IPS-11a (cell line): ENCODE results near the gene JADE2.
"Not testable (repeated sequence)": the region's sequence is repeated elsewhere in the genome, so short reads cannot be mapped to it uniquely, and the experiment has no call there.

ENCODE experiments used
- H3K4me3 ChIP-seq: one replicate; pipeline ENCODE4 v1.5.1; 2013; ENCODE audit warnings: low read depth, low read length, control low read depth

JADE2 gene

DNA sequence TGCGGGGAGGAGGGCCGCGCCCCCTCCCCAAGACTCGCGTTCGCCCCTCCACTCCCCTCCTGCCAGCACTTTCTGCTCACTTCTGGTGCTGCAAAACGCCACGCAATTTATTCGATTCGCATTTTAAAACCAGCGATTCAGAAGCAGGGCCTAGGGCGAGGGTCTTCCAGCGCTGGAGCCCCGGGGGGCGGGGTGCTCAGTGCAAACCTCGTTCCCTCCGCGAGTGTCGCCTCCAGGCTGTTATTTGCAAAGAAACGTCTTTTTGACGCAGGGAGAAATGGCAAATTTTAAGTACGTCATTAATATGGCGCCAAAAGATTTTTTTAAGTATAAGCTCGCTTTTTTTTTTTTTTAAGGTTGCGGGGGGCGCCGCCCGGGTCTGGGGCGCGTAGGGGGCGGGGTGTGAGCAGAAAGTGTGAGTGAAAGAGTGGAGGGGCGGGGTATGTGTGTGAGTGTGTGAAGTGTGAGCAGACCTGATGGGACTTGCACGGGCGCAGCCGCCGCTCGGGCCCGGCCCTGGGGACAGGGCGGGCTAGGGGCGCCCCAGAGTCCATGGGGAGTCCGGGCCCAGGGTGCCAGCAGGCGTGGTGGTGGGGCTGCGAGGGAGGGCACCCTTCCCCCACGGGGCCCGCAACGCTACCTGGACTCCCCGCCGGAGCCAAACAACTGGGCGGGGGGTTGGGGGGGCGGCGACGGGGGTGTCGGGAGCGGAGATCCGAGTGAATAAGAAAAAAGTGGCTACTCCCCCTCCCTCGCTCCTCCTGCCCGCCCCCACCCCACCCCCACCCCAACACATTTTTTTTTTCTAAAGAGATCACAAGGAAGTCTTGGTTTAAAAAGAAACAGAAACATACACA, at the start of gene JADE2:
TSS of gene JADE2 (plus strand) at position 845 of the 857 bp plus-strand sequence. CDS start 10,188 bp downstream, outside the sequence.
- peak within 1 kb of the TSS; percentile 92 for H3K4me3 ChIP-seq

DNA sequence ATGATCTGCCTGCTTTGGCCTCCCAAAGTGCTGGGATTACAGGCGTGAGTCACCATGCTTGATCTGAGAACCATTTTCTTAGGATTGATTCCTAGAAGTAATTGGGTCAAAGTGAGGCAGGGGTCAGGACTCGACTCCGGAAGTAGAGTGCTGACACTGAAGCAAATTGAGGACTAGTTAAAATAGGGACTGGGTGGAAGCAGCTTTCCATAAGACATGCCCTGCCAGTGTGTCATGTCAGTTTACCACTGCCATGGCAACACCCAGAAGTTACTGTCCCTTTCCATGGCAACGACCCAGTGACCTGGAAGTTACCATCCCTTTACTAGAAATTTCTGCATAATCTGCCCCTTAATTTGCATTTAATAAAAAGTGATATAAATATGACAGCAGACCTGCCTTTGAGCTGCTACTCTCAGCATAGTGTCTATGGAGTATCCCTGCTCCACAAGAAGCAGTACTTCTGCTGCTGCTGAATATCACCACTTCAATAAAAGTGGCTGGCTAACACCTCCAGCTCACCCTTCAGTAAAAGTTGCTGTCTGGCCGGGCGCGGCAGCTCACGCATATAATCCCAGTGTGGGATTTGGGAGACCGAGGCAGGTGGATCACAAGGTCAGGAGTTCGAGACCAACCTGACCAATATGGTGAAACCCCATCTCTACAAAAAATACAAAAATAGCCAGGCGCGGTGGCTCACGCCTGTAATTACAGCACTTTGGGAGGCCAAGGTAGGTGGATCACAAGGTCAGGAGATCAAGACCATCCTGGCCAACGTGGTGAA, 47.8 kb upstream of the JADE2 start:
- H3K4me3 ChIP-seq, result no peak overlapping the region

DNA sequence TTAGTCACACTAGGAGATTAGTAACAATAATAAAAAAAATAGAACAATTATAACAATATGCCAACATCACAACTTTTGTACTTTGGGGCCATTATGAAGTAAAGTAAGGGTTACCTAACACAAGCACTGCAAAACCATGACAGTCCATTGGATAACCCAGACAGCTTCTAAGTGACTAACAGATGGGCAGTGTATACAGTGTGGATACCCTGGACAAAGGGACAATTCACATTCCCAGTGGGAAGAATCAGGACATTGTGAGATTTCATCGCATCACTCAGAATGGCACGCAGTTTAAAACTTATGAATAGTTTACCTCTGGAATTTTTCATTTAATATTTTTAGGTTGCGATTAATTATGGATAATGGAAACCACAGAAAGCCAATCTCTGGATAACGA, 45.6 kb upstream of the JADE2 start:
- no peak overlapping the region for H3K4me3 ChIP-seq

DNA sequence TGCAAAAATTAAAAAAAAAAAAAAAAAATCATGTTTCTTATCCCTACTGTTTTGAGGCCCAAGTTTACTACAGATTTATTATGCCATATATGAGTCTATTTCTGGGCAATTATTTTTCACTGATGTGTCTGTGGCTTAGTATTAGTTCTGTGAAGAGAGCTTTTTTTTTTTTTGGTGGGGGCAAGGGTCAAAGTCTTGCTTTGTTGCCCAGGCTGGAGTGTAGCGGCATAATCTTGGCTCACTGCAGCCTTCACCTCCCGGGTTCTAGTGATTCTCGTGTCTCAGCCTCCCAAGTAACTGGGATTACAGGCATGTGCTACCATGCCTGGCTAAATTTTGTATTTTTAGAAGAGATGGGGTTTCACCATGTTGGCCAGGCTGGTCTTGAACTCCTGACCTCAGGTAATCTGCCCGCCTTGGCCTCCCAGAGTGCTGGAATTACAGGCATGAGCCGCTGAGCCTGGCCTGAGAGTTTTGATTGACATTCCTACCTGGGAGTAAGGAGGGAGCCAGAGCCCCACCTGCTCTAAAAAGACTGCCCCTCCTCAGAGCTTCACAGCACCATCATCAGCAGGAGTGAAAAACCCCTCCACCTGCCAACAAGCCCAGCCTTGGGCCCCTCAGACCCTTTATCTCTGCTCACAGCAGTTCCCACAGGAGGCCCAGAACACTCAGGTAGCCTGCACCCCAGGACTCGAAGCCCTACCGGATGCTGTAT, 36.1 kb upstream of the JADE2 start:
- no peak overlapping the region for H3K4me3 ChIP-seq

DNA sequence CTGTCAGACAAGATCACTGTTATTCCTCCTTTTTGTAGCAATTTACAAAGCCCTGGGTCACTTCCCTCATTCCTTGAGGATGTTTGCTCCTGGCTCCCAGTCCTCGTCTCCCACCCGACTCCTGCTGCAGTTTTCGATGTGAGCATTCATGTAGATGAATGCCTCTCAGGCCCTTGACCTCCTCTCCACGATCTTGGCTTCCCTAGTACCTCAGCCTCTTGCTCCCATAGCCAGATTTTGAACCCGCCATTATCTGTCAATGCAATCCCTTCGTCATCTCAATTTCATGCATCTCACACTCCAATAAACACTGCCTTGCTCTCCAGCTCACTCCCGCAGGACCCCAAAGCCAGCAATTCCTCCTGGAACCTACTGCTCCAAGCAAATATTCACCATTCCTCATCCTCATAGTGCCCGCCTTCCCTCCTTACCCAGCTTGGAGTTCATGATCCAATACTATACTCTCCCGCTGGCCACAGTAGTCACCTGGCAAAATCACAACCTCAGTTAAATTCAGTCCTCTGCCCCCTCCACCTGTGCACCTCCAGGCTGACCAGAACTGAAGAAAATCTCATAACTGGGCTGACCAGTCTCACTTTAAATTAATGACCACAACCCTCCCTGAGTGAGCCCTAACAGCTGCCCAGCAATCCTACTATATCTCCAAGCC, 35.1 kb upstream of the JADE2 start:
- H3K4me3 ChIP-seq, result no peak overlapping the region

DNA sequence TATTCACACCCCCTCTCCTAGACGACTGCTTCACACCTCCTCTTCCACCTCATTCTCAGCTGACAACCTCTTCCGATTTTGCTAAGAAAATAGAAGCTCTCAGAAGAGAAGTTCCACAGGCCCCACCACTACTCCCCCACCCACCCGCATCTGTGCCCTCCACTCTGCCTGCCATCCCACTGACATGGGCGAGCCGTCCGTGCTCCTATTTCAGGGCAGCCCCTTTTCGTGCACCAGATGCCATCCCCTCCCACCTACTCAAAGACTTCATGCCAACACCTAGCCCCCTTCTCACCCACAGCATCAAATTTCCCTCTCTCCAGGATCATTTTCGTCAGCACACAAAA, 34.6 kb upstream of the JADE2 start:
- no peak overlapping the region for H3K4me3 ChIP-seq

DNA sequence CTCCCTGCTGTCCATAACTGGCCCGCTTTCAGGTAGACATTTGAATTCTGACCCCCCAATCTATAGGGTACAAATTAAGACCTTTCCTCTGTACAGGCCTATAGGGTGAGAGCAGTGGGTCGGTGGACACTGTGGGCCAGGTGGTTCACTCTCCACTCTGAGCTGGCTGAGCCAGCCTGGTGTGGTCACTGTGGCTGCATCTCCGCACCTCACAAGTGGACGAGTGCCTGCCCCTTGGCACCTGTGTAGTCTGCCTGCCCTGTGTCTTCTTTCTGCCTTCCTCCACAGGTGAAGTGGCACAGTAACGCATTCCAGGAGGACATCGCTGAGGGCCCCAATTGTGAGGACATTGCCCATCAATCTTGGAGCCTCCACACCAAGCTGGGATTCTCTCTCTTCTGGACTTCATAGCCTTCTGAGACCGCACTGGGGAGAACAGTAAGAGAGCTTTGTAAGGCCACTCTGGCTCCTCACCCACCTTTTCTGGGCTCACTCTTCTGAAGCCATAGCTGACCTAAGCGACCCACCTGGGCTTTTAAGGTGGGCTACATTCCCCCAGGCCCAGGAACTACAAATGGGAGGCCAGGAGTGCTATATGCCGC, 33.5 kb upstream of the JADE2 start:
- no peak overlapping the region for H3K4me3 ChIP-seq

DNA sequence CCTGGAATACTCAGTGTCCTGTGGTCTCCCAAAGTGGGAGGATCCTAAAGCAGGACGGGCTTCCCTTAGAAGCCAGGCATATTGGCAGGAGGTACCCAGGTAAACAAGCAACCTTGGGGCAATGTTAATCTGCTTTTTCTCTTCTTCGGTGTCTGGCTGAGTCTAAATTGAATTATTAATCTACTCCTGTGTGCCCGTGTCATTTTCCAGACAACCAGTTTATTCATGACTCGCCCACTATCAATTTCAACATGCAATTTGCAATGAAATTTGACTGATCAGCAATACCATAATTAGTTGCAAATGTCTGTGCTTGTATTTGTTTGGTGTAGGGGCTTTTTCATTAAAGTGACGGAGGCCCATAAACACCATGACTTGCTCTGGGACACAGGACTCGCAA, 32.9 kb upstream of the JADE2 start:
- H3K4me3 ChIP-seq, result no peak overlapping the region

DNA sequence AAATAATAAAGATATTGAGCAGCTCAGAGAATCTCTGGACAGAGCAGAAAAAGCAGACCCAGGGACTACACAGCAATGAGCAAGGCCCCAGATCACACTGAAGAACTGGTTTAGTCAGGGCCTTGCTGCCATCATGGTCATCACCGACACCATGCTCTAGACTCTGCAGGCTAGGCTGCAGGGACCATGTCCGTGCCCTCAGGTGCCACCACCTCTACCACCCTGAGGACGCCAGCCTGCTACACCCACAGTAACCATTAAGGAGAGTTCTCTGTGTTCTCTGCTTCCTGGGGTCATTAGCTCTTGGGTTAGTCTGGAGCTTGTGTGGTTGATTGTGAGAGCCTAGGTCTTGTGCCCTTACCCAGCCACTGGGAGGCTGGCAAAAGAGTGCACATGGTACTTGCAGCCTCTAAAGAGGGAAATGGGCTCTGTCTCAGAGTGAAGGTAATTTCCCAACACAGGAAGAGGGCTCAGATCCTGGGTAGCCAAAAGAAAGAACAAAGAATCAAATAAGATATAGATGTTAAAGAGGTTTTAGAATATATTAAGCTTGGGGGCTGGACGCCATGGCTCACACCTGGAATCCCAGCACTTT, 31.9 kb upstream of the JADE2 start:
- H3K4me3 ChIP-seq, result no peak overlapping the region

DNA sequence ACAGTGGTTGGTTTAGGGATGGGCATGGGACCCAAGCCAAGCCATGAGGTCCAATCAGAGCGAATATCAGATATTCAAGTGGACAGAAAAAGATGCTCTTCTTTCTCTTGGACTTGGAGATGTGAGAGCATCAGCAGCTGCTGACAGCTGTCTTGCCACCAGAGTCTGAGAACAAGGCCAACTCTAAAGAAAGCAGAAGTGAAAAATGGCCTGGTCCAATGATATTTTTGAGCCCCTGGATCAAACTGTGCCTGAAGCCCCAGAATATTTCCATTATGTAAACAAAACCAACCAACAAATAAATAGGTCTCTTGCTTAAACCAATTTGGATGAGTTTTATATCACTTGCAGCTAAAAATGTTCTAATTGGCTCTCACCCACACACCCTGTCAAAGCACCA, 30.7 kb upstream of the JADE2 start:
- H3K4me3 ChIP-seq, result no peak overlapping the region

DNA sequence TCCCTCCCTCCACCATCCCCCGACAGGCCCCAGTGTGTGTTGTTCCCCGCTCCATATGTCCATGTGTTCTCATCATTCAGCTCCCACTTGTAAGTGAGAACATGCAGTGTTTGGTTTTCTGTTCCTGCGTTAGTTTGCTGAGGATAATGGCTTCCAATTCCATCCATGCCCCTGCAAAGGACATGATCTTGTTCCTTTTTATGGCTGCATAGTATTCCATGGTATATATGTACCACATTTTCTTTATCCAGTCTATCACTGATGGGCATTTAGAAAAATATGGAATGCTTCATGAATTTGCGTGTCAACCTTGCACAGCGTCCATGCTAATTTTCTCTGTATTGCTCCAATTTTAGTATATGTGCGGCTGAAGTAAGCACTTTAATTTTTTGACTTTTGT, 25.6 kb upstream of the JADE2 start:
- H3K4me3 ChIP-seq, result not testable (repeated sequence)

DNA sequence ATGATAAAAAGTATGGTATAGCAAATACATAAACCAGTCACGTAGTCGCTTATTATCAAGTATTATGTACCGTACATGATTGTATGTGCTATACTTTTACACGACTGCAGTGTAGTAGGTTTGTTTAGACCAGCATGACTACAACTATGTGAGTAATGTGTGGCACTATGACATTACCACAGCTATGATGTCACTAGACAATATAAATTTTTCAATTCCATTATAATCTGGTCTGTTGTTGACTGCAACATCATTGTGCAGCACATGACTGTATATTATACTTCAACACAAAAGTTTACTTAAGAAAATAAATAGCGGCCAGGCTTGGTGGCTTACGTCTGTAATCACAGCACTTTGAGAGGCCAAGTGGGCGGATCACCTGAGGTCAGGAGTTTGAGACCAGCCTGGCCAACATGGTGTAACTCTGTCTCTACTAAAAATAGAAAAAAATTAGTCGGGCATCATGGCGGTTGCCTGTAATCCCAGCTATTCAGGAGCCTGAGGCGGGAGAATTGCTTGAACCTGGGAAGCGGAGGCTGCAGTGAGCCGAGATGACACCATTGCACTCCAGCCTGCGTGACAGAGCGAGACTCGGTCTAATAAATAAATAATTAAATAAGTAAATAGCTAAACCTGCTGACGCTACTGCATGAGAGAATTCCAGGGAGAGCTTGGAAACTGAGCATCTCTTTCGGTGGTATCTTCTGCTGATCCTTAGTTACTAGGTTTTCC, 24.6 kb upstream of the JADE2 start:
- no peak overlapping the region for H3K4me3 ChIP-seq

DNA sequence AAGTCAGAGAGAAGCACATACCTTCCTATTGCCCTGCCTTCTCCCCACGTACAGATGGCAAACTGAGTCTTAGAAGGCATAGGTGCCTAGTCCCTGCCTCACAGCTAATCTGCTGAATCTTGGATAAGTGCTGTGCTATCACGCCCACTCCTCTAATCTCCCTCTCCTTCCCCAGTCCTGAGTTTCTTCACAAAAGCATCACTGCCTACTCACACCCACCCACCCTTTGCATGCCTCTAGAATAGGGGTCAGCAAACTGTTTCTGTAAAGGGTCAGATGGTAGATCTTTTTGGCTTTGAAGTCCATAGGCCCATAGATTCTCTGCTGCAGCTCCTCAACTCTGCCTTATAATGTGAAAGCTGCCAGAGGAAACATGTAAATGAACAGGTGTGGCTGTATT, 23.2 kb upstream of the JADE2 start:
- no peak overlapping the region for H3K4me3 ChIP-seq

DNA sequence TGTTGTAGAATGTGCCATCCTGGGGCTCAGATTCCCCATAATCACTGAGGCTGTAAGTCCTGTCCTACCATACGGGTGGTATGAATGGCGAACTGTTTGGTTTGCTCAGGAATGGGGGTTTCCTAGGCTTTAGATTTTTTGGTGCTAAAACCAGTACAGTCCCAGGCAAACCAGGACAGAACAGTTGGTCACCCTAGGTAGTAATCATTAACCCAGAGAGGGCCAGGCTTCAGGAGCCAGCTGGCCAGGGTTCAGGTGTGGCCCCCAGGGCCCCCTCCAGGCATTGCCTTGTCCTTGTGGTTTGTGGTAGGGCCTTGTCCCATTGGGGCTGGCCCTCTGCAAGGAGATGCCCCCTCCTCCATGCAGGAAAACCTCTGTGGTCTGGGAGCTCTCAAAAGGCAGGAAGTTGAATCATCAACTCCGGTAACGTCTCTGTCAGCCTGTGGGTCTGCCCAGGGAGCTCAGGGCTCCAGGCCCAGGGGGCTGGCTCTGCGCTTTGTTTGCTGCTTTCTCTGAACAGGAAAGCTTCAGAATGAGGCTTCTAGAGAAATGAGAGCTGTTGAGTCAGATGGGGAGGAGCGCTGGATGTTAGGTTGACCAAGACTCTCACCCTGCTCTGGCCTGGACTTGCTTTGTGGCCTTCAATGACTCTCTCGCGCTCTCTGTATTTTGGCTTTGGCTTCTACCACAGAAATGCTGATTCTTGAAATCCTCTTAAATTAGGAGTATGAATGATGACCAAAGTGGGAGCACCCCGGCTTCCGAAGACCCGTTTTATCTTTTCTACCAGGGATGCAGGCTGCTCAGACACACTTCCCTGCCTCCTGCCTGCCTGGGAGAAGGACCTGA, 22.2 kb upstream of the JADE2 start:
- no peak overlapping the region for H3K4me3 ChIP-seq

DNA sequence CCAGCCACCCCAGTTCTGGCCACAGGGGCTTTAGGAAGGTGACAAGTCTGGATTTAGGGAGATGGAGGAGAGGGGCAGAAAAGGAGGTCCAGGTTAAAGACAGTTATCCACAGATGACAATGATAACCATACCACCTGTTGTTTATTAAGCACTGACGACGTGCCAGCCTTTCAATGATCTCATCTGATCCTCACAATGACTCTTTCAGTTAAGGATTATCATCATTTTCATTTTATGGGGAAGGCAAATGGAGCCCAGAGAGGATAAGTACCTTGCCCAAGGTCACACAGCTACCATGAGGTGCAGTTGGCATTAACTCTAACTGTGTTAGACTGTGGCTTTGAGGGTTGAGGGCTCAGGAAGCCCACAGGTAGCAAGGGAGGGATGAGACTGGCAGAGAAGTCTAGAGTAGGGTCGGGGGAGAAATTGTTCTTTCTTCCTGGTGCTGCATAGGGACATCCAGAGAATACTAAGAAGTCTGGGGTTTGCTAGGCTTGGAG, 21.5 kb upstream of the JADE2 start:
- no peak overlapping the region for H3K4me3 ChIP-seq

DNA sequence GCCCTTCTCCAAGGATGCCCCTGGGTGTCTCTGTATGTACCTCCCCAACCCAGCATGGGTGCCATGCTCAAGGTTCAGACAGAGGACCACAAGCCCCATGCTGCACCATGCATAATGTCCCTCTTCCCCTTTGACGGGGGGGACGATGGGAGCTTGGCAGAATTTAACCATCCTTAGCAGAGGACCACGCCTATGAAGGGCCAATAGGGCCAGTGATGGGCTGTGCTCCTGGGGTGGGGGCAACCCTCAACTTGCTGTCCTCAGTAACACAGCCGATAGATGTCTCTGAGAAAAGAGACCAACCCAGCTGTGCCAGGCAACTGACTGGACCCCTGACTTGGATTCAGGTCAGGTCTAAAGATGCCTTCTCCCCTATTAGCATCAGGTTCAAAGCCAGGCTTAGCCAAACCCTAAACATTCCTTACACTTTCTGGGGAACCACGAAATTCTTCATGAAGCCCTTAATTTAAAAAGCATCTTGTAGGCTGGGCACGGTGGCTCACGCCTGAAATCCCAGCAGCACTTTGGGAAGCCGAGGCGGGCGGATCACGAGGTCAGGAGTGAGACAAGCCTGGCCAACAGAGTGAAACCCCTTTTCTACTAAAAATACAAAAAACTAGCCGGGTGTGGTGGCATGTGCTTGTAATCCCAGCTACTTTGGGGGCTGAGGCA, 20.7 kb upstream of the JADE2 start:
- H3K4me3 ChIP-seq, result no peak overlapping the region

DNA sequence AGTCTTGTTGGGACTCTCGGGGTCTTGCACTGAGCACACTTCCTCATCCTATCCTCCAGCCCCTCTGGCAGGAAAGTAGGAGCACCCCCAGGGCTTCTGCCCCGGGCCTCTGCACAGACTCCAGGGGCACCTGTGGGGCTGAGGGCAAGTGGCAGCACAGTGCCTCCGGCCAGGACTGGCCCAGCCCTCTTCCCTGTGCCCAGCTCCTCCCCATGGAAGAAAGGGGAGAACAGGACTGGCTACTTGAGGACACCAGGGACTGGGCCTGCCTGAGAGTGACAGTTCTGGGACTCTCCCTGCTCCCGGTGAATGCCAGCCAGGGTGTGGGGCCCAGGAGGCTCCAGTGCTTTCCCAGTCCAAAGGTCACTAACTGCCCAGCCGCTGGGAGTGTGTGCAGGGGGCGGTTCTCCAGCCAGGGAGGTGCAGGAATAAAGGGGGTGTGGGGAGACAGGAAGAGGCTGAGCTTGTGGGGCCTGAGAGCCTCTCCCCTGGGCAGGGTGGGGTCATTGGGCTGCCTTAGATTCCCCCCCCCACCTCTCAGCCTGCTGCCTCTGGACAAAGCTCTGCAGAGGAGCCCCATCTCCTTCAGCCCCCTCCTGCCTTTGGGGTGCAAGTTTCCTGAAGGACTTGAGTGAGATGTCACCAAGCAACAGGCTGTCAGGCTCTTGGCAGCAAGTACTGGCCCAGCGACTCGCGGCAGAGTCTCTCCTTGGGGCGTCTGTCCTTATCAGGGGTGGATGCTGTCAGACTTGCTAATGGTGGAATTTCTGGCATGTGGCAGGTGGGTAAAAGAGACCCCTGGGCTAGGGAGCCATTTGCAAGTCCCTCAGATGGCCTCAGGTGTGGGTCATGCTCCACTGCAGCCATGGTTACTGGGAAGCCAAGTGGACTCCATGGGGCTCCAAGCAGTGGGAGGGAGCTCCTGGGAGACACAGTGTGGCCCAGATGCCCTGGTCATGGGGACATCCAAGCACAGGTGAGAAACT, 19.1 kb upstream of the JADE2 start:
- no peak overlapping the region for H3K4me3 ChIP-seq
